Measurements from ENCODE around the gene JPH3. TPM values are rescaled to one million over a fixed set of nuclear protein-coding genes. Genes with fewer than 3 reads are reported as not detected.
A peak's percentile ranks its signal among the peaks of the same experiment; 100 is the strongest.

The JPH3 gene
- total RNA-seq, 1 experiment from 2014 or later, result 32.7 TPM

DNA sequence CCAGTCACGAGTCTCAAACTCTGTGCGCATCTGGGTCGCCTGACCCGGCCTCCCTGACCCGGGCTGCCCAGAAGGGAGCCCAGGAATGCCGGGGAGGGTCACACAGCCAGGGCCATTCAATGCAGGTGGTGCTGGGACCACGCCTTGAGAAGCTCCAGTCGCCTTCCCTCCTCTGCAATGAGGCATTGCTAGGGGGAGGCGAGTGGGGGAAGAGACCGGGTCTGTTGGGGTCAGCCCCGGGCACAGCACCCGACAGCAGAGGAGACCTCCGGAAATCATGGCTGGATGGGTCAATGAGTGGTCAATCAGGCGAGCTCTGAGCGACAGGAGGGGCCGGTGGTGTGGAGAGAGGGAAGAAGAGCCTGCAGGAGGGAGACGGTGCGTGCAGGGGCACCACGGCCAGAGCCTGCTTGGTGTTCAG lies 13.3 kb downstream of the JPH3 start:
- Histone ChIP-seq H2BK120ac (ENCODE audit: low read depth, low read length, poor library complexity, severe bottlenecking) (no peak overlapping the region), H4K20me1 (ENCODE audit: control insufficient read depth, insufficient read depth, insufficient read length) (peaks cover 2% of the 10 kb centered on the region), H2BK5ac (ENCODE audit: insufficient read length, low read length) (no peak overlapping the region), H2BK15ac (ENCODE audit: low read depth, low read length) (no peak overlapping the region), H4K5ac (ENCODE audit: insufficient read length, low read depth, low read length) (no peak overlapping the region), H3K79me1 (ENCODE audit: insufficient read depth, low read depth, low read length, poor library complexity, severe bottlenecking) (no peaks in the 10 kb centered on the region), H3K4me2 (ENCODE audit: insufficient read depth, insufficient read length, low read length) (no peak overlapping the region), H4K91ac (ENCODE audit: insufficient read length, low read depth, low read length) (no peak overlapping the region), H3K23ac (ENCODE audit: insufficient read length, low read depth, low read length) (no peak overlapping the region), H2BK12ac (ENCODE audit: insufficient read length, low read depth, low read length) (no peak overlapping the region), H3K27ac (ENCODE audit: insufficient read length, low read depth, low read length) (no peak overlapping the region), H3K27me3 (ENCODE audit: insufficient read depth, low read length) (no peaks in the 10 kb centered on the region), H2AFZ (ENCODE audit: low read length) (no peak overlapping the region), H3K9ac (ENCODE audit: extremely low read depth, insufficient read length, low read length) (no peak overlapping the region), H3K4ac (ENCODE audit: low read depth, low read length) (no peak overlapping the region), H3K9me3 (ENCODE audit: control insufficient read depth, low read depth, low read length) (no peaks in the 10 kb centered on the region), H3T11ph (ENCODE audit: low read length) (no peak overlapping the region), H3K23me2 (ENCODE audit: insufficient read length, low read depth, low read length, poor library complexity, severe bottlenecking) (no peaks in the 10 kb centered on the region), H3K18ac (ENCODE audit: insufficient read length, low read depth, low read length) (no peak overlapping the region), H2AK5ac (ENCODE audit: insufficient read length, low read length) (no peak overlapping the region), H3K14ac (ENCODE audit: insufficient read depth, low read length) (no peak overlapping the region), H2BK20ac (ENCODE audit: low read depth, low read length, poor library complexity, severe bottlenecking) (no peak overlapping the region), H4K8ac (replicated peaks; ENCODE audit: insufficient read length, low read depth, low read length) (no peak overlapping the region), H3K79me2 (ENCODE audit: insufficient read depth, low read length) (no peaks in the 10 kb centered on the region), H3K56ac (ENCODE audit: insufficient read length, low read depth, low read length) (no peak overlapping the region), H3K4me1 (ENCODE audit: insufficient read depth, low read length) (no peaks in the 10 kb centered on the region)
- TF ChIP-seq, protein P1, sequence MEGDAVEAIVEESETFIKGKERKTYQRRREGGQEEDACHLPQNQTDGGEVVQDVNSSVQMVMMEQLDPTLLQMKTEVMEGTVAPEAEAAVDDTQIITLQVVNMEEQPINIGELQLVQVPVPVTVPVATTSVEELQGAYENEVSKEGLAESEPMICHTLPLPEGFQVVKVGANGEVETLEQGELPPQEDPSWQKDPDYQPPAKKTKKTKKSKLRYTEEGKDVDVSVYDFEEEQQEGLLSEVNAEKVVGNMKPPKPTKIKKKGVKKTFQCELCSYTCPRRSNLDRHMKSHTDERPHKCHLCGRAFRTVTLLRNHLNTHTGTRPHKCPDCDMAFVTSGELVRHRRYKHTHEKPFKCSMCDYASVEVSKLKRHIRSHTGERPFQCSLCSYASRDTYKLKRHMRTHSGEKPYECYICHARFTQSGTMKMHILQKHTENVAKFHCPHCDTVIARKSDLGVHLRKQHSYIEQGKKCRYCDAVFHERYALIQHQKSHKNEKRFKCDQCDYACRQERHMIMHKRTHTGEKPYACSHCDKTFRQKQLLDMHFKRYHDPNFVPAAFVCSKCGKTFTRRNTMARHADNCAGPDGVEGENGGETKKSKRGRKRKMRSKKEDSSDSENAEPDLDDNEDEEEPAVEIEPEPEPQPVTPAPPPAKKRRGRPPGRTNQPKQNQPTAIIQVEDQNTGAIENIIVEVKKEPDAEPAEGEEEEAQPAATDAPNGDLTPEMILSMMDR (conservative IDR thresholded peaks at IDR 0.05), result no peak
- Mint-ChIP-seq H3K4me3 (no peak overlapping the region; a peak in 1 of 5 replicates), H3K4me1 (peaks cover 13 to 15% of the 10 kb centered on the region in 2 experiments), H3K27me3 (ENCODE audit: low read depth) (no peaks in the 10 kb centered on the region; the same call in 1 of the 2 replicates), H3K36me3 (ENCODE audit: insufficient read depth in 1 of 3, low read depth in 3 of 3) (0 out of 7 replicates have a peak, but pooled peaks cover 0 to 2% (median 0%) of the 10 kb centered on the region in 3 experiments), H3K9me3 (no peaks in the 10 kb centered on the region), H3K27ac (peak overlapping the region in 1 of 3 experiments; percentile 35; a peak in 1 of 7 replicates)
- no peak for DNase-seq
- WGBS (ENCODE audit: extremely low coverage, insufficient read length, low lambda C conversion rate), result no CpG with 5 or more reads among the region's 19 CpGs

Measured in H9 (cell line).